Measurements from ENCODE around the gene INTS13.
"Not testable (repeated sequence)": the region's sequence is repeated elsewhere in the genome, so short reads cannot be mapped to it uniquely, and the experiment has no call there.

Gene INTS13

DNA sequence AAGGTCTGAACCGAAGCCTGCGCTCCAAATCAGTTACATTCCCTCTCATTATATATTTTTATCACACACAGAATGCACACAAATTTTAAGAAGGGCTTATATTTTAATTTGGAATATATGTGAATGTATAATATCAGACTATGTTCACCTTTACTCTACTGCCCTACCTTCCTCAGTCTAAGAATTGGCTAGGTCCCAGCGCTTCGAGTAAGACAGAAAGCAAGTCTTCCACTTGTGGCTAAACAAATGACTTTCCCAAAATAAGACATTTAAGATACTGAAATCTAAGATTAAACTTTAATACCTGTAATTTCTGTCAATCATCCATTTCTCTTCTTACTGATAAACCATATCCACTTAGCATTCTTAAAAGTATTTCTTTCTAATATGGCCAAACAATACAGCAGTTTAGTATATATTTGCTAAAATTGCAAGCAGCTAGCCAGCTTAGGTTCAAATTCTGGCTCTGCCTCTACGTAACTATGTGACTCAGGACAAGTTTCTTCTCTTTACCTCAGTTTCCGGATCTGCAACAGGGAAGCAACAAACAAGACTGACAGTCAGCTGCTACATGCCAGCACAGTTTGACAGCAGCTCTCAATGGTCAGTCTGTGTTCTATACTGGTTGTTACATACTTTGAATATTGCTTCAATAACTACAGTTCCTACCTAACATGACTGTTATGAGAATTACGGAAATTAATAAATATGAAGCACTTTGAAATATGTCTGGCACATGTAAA is 2.0 kb downstream of the INTS13 start:
- DNase-seq (ENCODE audit: low read depth in 2 of 2) = no peak

DNA sequence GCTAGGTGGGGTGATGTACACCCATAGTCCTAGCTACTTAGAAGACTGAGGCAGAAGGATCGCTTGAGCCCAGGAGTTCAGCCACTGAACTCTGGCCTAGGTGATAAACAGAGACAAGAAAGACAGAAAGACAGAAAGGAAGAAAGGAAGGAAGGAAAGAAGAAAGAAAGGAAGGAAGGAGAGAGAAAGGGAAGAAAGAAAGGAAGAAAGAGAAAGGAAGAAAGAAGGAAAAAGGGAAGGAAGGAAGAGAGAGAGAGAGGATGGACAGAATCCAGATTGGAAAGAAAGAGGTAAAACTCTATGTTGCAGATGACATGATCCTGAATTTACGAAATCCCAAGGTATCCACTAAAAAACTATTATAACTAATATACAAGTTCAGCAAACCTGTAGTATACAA is 8.2 kb downstream of the INTS13 start:
- DNase-seq (ENCODE audit: low read depth in 2 of 2) = no peak

DNA sequence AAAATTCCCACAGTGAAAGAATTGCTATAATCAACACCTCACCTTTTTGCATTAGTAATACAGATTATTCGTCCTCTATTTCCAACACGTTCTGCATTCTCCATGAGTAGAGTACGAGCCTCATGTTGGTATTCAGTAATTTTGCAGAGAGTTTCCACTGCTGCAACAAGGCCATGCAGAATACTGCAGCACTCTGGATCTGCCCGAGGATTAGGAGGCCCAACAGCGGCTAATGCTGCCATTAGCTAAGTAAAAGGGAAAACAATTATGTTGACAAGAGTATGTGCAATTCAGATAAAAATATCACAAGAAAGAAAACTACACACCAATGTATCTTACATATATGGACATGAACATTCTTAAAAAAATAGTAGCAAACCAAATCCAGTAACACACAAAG is 9.1 kb downstream of the INTS13 start:
- no peak for DNase-seq (ENCODE audit: low read depth in 2 of 2)

DNA sequence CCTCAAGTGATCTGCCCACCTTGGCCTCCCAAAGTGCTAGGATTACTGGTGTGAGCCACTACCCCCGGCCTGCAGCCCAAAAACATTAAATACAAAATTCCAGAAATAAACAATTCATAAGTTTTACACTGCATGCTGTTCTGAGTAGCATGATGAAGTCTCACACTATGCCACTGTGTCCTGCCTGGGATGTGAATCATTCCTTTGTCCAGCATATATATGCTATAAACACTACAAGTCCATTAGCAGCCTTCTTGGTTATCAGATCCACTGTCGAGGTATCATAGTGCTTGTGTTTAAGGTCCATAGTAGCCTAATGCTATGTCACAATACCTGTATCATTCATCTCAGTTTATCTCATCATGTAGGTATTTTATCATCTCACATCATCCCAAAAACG is 15.9 kb downstream of the INTS13 start:
- DNase-seq (ENCODE audit: low read depth in 2 of 2) = no peak

DNA sequence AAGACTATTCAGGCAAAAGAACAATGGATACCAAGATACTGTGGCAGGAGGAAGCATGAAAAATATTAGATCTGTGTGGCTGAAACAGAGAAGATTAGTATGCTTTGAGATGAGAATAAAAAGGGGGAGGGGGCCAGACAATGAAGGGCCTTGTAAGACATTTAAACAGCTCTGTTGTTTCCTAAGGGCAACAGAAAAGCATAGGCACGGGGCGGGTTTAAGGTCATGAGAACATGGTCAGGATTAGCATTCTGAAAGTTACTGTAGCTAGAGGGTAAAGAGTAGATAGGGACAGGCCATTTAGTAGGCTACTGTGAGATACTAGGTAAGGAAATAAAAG is 18.6 kb downstream of the INTS13 start:
- DNase-seq (ENCODE audit: low read depth in 2 of 2) = no peak

DNA sequence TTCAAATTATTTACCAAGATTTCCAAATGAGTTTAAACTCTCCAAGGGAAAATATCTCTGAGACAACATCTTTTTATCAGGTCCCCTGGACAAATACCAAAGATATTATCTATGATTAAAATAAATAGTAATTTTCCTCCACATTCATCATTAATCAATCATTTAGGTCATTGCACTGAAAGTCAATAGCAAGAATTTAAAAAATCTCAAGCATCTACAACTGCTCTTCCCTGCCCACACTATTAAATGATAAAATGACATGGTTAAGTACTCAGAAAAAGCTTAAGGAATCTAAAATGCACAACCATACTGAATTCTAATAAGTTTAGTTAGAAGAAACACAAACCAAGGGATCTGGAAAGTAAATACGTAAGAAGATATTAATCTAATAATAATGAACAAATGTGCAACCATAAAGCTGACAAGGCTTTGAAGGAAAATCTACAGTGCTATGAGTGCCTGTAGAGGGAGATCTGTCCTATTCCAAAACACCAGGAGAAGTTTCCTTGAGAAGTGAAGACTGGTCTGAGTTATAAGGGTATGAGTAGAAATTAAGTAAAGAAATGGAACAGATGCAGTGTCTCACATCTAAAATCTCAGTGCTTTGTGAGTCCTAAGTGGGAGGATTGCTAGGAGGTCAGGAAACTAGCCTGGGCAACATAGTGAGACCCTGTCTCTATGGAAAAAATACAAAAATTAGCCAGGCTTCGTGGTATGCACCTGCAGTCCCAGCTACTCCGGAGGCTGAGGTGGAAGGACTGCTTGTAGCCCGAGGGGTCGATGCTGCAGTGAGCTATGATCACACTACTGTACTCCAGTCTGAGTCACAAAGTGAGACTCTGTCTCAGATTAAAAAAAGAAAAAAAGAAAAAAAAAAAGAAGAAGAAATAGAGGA is 19.2 kb downstream of the INTS13 start:
- DNase-seq (ENCODE audit: low read depth in 2 of 2) = no peak

DNA sequence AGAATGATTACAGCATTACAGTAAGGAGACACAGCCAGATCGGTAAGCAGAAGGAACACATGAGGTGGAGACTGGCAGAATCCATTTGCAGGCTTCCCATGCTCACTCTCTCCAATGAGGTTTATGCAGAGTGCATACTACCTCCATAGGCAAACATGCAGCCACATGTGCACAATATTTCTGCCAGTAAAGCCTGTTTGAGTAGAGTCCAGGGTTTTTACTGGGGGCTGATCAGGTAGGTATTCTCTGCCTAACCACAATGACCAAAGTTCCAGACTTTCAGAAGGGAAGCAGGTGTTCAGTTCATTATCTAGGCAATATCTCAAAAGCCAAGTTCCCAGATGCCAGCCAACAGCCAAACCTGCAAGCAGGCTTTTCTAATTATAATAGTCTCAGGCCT is 31.1 kb downstream of the INTS13 start:
- no peak for DNase-seq (ENCODE audit: low read depth in 2 of 2)

DNA sequence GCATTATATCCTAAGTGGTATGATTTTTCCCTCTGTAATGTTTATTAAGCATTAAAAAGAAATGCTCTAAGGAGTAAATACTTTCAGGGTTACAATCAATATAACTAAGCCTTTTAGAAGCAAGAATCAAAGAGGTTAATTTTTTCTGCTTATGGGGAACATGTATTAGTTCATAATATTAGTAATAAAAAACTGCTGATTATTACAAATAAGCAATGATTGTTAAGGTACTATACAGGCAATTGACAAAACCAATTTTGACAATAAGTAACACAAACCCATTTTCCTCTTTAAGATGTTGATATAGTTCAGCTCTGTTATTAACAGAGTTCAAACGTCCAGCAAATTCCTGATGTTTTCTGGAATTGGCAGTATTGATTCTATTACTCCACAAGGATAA is 31.8 kb downstream of the INTS13 start:
- DNase-seq (ENCODE audit: low read depth in 2 of 2) = no peak

DNA sequence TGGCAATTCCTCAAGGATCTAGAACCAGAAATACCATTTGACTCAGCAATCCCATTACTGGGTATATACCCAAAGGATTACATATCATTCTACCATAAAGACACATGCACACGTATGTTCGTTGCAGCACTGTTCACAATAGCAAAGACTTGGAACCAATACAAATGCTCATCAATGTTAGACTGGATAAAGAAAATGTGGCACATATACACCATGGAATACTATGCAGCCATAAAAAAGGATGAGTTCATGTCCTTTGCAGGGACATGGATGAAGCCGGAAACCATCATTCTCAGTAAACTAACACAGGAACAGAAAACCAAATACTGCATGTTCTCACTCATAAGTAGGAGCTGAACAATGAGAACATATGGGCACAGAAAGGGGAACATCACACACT is 34.4 kb downstream of the INTS13 start:
- not testable (repeated sequence) for DNase-seq (ENCODE audit: low read depth in 2 of 2)

DNA sequence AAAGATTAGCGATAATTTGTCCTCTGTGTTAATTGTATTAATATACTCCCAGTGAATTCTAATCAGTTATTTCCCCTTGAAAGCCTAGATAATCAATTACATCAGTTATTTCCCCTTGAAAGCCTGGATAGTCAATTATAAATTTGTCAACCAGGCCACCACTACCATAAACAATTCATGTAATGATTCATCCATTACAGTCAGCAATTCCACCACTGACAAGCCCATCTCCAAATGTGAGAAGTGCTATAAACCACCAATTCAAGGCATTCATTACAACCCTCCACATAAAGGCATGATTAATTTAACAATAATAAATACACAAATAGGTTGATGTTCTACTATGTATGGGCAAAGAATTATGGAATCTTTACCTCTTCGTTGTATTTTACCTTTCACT is 40.9 kb downstream of the INTS13 start:
- DNase-seq (ENCODE audit: low read depth in 2 of 2) = no peak

DNA sequence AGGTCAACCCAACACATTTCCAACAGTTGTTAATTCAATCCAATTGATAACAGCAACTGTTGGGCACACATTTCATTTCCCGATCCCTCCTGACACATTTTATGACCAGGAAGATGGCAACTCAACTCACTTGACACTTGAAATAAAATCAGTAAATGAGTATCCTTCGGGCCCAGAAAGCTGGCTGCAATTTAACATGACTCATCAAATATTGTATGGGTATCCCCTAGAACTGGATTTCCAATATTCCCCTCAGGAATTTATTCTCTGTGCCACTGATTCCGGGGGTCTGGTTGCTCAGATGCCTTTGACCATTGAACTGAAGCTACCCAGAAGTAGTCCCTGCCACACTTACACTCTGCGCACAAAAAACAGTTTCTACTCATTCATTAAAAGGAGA is 42.1 kb downstream of the INTS13 start:
- DNase-seq (ENCODE audit: low read depth in 2 of 2) = no peak

DNA sequence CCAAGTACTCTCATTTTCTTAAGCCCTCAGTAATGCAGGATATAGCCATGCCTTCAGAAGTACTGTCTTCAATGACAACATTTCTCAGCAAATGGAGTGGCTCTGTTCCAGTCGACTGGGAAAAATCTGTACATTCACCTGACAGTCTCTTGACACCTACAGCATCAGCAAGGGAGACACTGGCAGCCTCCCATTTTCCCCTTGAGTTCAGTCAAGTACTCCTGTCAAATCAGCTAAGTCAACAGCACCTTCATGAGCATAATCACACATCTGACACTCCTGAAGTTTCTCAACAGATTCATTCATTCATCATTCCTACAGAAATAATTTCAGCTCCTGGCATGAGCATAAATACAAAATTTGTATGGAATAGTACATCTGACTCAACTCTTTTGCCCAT is 46.1 kb downstream of the INTS13 start:
- DNase-seq (ENCODE audit: low read depth in 2 of 2) = no peak

DNA sequence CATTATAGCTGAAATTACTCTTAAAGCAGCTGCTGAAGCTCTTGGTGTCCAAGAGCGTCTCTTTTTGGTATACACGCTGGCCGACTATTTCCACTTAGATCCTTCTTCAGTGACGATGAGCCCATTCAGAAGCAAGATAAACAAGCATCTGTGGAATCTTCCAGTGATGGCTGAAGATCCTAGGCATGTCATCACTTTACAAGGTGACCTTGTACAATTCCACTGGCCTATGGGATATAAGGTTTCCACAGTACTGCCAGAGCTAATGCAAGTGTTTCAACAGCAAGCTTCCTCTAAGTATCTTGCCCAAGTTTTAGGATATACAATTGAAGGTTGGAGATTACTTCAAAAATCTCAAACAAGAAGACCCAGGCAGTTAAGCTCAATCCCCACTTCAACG is 47.0 kb downstream of the INTS13 start:
- DNase-seq (ENCODE audit: low read depth in 2 of 2) = no peak

DNA sequence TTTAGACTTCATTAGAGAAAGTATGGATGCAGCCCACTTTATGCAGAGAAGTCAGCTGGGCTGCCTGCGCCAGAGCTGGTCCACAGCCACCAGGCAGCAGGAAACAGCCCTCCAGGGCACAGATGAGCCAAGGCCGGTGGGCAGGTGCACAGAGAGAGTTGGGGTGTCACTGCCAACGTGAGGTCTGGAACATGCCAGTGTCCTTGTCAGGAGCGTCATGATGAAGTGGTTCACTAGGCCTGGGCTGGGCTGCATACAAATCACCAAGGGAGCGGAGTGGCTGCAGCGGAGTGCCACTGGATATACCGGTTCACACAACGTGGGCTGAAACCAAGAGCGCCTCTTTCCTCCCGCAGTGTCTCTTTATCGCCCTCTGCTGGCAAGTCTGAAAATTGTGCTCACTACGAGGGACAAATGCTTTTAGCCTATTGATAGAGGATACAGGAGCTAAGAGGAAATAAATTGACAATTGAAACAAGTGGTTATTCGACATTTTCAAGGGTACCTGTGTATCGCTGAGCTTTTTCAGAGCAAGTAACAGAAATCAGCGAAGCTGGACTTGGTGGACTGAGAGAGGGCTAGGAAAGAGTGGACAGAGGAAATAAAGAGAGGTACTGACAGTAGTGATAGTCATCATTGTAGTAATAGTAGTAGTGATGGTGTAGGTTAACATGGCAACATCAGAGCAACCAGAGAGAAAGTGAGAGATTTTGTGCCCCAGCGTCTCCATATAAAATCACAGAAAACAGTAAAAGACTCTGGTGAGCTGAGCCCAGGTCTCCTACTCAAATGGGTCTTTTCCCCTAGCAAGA is 52.8 kb downstream of the INTS13 start:
- DNase-seq (ENCODE audit: low read depth in 2 of 2) = peak; percentile 55 to 69

DNA sequence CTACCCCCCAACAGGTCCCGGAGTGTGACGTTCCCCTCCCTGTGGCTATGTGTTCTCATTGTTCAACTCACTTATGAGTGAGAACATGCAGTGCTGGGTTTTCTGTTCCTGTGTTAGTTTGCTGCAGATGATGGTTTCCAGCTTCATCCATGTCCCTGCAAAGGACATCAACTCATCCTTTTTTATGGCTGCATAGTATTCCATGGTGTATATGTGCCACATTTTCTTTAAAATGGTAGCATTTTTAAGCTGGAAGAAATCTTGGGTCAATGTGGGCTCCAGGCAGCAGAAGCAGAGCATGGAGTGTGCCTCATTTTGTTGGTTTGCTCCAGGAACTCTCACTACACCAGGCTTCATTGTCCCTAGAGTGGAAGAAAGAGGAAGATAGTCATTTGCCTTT is 57.2 kb downstream of the INTS13 start:
- DNase-seq (ENCODE audit: low read depth in 2 of 2) = no peak

DNA sequence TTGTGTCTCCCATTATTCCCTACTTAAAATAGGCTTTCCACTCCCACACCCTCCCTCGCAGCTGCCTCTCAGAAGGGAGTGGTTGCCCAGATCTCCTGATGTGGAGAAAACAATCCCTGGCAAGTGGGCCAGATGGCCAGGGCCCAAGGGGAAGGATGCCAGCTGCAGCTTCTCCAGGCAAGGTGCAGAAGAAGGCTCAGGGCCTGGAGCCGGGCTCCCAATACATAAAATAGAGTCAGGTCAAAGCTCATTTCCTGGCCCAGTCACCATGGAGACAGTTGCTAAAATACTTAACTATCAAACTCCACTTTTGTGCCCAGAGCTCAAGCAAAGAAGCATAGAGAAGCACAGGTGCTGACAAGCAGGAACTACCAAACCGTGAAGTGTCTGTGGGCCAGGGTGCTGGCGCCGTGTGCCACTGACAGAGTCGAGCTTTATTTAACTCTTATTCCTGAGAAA is 59.1 kb downstream of the INTS13 start:
- no peak for DNase-seq (ENCODE audit: low read depth in 2 of 2)

DNA sequence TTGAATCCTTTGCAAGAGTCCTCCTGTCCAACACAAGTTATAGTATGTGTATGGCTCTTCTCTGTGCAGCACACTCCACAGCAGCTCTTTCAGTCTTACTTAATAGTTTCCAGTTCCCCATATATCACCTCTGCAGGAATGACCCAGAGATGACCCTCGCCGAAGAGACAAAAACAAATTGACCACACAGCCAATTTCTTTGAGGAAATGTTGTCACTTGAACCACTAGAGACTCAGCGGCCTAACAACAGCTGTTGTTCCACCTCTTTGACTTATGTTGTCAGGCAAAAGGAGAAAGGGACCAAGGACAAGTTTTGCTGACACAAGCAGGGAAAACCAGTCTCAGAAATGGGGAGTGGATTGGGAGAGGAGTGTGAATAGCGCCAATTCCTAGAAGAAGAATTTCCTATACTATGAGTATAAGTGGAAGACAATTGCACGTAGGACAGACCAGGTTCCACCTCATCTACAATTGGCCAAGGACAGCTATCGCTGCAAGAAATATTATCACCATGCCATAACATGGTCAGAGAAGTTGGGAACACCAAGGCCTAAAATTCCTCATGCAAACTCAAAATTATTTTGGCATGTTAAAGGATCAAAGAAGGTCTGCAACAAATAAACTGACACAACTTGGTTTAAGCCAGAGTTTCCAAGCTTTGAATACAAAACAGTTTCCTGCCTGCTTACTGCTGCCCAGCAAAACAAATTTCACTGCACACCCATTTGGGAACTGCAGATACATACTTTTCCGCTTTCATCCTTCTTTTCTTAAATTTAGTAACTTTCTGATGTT is 63.1 kb downstream of the INTS13 start:
- DNase-seq (ENCODE audit: low read depth in 2 of 2) = no peak

DNA sequence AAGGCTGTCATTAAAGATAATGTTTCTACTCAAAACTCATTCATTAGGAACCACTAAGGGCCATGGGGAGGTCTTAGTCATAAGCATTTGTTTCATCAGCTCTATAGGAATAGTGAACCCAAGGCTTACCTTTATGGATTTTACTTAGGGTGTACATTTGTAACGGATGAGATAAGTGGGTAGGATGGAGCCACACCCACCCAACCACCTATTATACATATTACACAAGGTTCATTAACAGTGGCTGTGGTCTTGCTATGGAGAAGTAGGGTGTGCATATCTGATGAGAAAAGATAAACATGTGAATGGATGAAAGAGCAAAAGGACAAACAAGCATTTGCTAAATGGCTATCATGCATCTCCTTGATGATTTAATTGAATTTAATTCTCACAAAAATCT is 65.2 kb downstream of the INTS13 start:
- no peak for DNase-seq (ENCODE audit: low read depth in 2 of 2)

DNA sequence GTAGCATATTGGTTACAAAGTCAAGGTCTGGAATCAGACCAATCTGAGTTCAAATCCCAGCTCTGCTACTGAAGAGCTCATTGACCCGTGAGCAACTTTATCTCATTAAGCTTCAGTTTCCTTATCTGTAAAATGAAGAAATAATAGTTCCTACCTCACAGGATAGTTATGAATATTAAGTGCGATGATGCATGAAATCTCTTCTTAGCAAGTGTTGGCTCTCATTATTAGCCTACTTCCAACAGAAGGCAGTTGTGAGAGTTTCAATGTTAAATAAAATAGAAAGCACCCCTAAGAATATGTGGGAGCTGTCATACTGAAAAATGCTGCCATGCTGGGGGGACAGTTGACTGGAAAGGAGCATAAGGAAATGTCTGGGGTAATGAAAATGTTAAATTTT is 65.8 kb downstream of the INTS13 start:
- no peak for DNase-seq (ENCODE audit: low read depth in 2 of 2)

DNA sequence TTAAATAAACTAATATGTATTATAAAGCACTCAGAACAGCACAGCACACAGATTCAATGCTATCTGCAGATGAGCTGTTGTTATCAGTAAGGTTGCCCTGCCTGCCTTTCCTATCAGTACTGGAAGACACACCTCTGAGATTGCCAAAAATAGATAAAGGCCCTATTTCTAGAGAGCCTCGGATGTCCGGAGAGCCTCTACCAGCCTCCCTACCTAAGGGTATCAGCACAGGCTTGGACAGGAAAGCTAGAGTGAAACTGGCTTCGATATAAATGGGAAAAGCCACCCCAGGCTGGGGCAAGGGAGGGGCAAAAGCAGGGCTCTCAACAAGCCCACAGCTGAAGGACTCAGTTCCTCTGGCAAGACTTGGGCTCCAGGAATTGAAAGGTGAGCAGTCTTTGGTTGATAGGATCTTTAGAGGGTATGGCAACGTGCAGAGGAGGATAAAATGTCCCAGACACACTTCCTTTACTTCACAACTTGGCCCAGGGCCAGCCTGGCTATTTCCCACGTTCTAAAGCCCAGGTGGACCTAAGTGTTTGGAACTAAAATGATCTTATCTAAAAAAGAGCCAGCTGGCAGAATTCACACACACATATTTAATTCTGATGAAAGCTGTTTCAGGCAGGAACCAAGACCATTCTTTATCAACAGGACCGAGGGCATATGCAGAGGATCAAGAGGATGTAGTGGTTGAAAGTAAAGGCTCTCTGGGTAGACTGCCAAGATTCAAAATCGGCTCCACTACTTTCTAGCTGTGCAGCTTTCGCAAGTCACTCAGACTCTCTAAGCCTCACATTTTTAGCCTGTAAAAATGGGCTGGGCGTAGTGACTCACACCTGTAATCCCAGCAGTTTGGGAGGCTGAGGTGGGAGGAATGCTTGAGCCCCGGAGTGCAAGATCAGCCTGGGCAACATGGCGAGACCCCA is 67.0 kb downstream of the INTS13 start:
- DNase-seq (ENCODE audit: low read depth in 2 of 2) = no peak

Data from stimulated activated CD4-positive, alpha-beta T cell treated with anti-CD3 and anti-CD28 coated beads, Interleukin-1b, Interleukin-23, amount 100 ng/mL, for 1 hour (primary cell).